Hair follicular keratinocyte (primary cell): ENCODE data around the gene KAT8. TPM values are rescaled to one million over a fixed set of nuclear protein-coding genes. Genes with fewer than 3 reads are reported as not detected.

Experiments used
- total RNA-seq: library from RNA; depleted of rRNA; stranded (reverse); fragments of >200 nt; gene quantifications from 2 replicates; pipeline ENCODE4 v1.2.3, GENCODE V29; 2015

KAT8 gene
- 27.1 and 30.1 TPM in 2 replicates for total RNA-seq

GRCh38 chr16:31117384-31118222, at the start of gene KAT8:
KAT8 (plus strand) TSS chr16:31117664; CDS start chr16:31117682, 18 bp downstream.

GRCh38 chr16:31073970-31074813, 43.3 kb upstream of the KAT8 start, which contains the start of the genes ZNF646 and ZNF668:
ZNF646 (plus strand) TSS chr16:31074422; CDS start chr16:31076325, 1,903 bp downstream.
ZNF668 (minus strand) TSS chr16:31074240; CDS start chr16:31064459, 9,781 bp downstream.

GRCh38 chr16:31088459-31089183, 28.8 kb upstream of the KAT8 start, which contains the start of gene PRSS53:
PRSS53 (minus strand) TSS chr16:31088943; CDS start chr16:31088809, 134 bp downstream.

GRCh38 chr16:31094424-31095120, 22.9 kb upstream of the KAT8 start, which contains the start of gene VKORC1:
VKORC1 (minus strand) TSS chr16:31094797; CDS start chr16:31094729, 68 bp downstream.

GRCh38 chr16:31108035-31108793, 9.2 kb upstream of the KAT8 start, which contains the start of gene BCKDK:
BCKDK (plus strand) TSS chr16:31108386; CDS start chr16:31109224, 838 bp downstream.

GRCh38 chr16:31135535-31136286, 18.2 kb downstream of the KAT8 start, which contains the start of gene PRSS8:
PRSS8 (minus strand) TSS chr16:31135727; CDS start chr16:31135498, 229 bp downstream.

GRCh38 chr16:31149894-31150890, 32.7 kb downstream of the KAT8 start, which contains the start of gene PRSS36:
PRSS36 (minus strand) TSS chr16:31150066; CDS start chr16:31150035, 31 bp downstream.

GRCh38 chr16:31179747-31180459, 62.4 kb downstream of the KAT8 start, which contains the start of gene FUS:
FUS (plus strand) TSS chr16:31180139; CDS start chr16:31180215, 76 bp downstream.

Other genes with a start within 250 kb of the KAT8 start
- 57.1 and 73.8 TPM in 2 replicates for gene BCL7C, start 223.6 kb upstream of the KAT8 start, total RNA-seq
- 0.57 and 4.2 TPM in 2 replicates for gene CTF1, start 221.1 kb upstream of the KAT8 start, total RNA-seq
- 29.6 and 33.9 TPM in 2 replicates for gene FBXL19, start 194.1 kb upstream of the KAT8 start, total RNA-seq
- gene ORAI3, start 168.6 kb upstream of the KAT8 start, total RNA-seq, result 13.6 and 34.4 TPM in 2 replicates
- gene SETD1A, start 159.9 kb upstream of the KAT8 start, total RNA-seq, result 2.6 and 3.5 TPM in 2 replicates
- 7.9 and 10.3 TPM in 2 replicates for gene HSD3B7, start 132.5 kb upstream of the KAT8 start, total RNA-seq
- gene STX1B, start 107.0 kb upstream of the KAT8 start, total RNA-seq, result 0.08 and 0.34 TPM in 2 replicates
- gene STX4, start 84.1 kb upstream of the KAT8 start, total RNA-seq, result 23.5 and 24.9 TPM in 2 replicates
- 12.5 and 15.6 TPM in 2 replicates for gene ZNF668, start 43.4 kb upstream of the KAT8 start, total RNA-seq
- gene ZNF646, start 43.2 kb upstream of the KAT8 start, total RNA-seq, result 7.3 and 11.6 TPM in 2 replicates
- 0.86 and 1.8 TPM in 2 replicates for gene PRSS53, start 28.7 kb upstream of the KAT8 start, total RNA-seq
- gene VKORC1, start 22.9 kb upstream of the KAT8 start, total RNA-seq, result 99.6 and 107 TPM in 2 replicates
- 58.3 and 75.5 TPM in 2 replicates for gene BCKDK, start 9.3 kb upstream of the KAT8 start, total RNA-seq
- 59.2 and 120 TPM in 2 replicates for gene PRSS8, start 18.1 kb downstream of the KAT8 start, total RNA-seq
- gene PRSS36, start 32.4 kb downstream of the KAT8 start, total RNA-seq, result 0.16 and 0.19 TPM in 2 replicates
- 26.5 and 51.1 TPM in 2 replicates for gene FUS, start 62.5 kb downstream of the KAT8 start, total RNA-seq
- 102 and 138 TPM in 2 replicates for gene PYCARD, start 85.1 kb downstream of the KAT8 start, total RNA-seq
- not detected in 2 replicates for gene TRIM72, start 96.5 kb downstream of the KAT8 start, total RNA-seq
- not detected in 2 replicates for gene PYDC1, start 99.5 kb downstream of the KAT8 start, total RNA-seq
- gene ITGAM, start 142.3 kb downstream of the KAT8 start, total RNA-seq, result not detected in 2 replicates
- not detected in 2 replicates for gene ITGAX, start 237.5 kb downstream of the KAT8 start, total RNA-seq